ENCODE measurements around the gene ATF7.

ATF7 gene

DNA sequence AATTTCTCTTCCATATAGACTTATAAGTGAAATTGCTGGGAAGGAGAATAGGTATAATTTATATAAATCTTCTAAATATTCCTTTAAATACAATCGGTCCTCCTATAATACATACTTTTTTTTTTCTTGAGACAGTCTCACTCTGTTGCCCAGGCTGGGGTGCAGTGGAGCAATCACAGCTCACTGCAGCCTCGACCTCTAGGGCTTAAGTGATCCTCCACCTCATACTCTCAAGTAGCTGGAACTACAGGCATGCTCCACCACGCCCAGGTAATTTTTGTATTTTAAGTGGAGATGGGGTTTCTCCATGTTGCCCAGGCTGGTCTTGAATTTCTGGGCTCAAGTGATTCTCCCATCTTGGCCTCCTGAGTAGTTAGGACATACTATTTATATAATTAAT, 89.2 kb downstream of the ATF7 start (continued):
- TF ChIP-seq ZNF354C (tag by site-specific recombination; IDR thresholded peaks at IDR 0.05; ENCODE audit: borderline replicate concordance, low read depth) (no peak), ZNF639 (tag by site-specific recombination; IDR thresholded peaks at IDR 0.05) (no peak)
- TF ChIP-seq, protein P1, sequence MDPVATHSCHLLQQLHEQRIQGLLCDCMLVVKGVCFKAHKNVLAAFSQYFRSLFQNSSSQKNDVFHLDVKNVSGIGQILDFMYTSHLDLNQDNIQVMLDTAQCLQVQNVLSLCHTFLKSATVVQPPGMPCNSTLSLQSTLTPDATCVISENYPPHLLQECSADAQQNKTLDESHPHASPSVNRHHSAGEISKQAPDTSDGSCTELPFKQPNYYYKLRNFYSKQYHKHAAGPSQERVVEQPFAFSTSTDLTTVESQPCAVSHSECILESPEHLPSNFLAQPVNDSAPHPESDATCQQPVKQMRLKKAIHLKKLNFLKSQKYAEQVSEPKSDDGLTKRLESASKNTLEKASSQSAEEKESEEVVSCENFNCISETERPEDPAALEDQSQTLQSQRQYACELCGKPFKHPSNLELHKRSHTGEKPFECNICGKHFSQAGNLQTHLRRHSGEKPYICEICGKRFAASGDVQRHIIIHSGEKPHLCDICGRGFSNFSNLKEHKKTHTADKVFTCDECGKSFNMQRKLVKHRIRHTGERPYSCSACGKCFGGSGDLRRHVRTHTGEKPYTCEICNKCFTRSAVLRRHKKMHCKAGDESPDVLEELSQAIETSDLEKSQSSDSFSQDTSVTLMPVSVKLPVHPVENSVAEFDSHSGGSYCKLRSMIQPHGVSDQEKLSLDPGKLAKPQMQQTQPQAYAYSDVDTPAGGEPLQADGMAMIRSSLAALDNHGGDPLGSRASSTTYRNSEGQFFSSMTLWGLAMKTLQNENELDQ (tag by site-specific recombination; IDR thresholded peaks at IDR 0.05; ENCODE audit: low read depth), result no peak

DNA sequence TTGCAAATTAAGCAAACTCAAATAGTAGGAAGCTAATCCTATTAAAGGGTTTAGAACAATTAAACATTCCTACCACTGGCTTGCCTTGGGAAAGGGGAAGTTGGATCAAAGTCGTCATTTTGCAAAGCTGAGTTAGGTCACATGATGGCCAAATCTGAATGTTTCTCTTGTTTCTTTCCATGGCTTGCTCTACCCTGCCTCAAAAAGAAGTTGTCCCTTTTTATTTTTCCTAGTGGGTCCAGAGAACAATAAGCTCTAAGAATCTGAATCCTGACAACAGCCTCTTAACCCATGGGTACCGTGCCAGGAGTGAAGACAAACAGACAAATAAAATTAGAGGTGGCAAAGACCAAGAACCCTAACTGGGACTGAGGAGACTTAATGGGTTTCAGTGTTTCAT, 92.7 kb downstream of the ATF7 start:
- peaks cover 41 to 60% of the 10 kb centered on the region in 2 experiments for H3K36me3 ChIP-seq (ENCODE audit: control insufficient read depth in 2 of 2, insufficient read depth in 1 of 2, low read length in 2 of 2)
- H3K9me3 ChIP-seq (ENCODE audit: control insufficient read depth, insufficient read depth, low read depth, low read length), result no peaks in the 10 kb centered on the region
- ChIA-PET CTCF (interaction anchor here (1.0 to 1.4 kb wide), 4 partner anchors 10 to 213 kb away, joined by 3 to 7 read pairs (median 4); partner anchors contain the start of gene ATP5MC2), POLR2A (interaction anchor here (0.6 kb wide), 1 partner anchor 51 kb away, joined by 6 read pairs; no protein-coding TSS in a partner anchor)
- H3K4me3 ChIP-seq (ENCODE audit: low read depth, low read length), result no peak overlapping the region
- no peak overlapping the region for H3K27ac ChIP-seq (ENCODE audit: extremely low read depth, low read depth, low read length)
- TF ChIP-seq SP3 (tag by site-specific recombination; IDR thresholded peaks at IDR 0.05) (no peak), ZBTB17 (tag by site-specific recombination; IDR thresholded peaks at IDR 0.05) (no peak), ZNF404 (tag by site-specific recombination; IDR thresholded peaks at IDR 0.05) (no peak), ZNF202 (tag by site-specific recombination; IDR thresholded peaks at IDR 0.05; ENCODE audit: borderline replicate concordance) (no peak), ZNF514 (tag by site-specific recombination; IDR thresholded peaks at IDR 0.05) (no peak), ZXDB (tag by site-specific recombination; IDR thresholded peaks at IDR 0.05) (no peak), ZBTB8A (tag by site-specific recombination; IDR thresholded peaks at IDR 0.05) (no peak), ZNF785 (tag by site-specific recombination; IDR thresholded peaks at IDR 0.05) (no peak), ZNF639 (tag by site-specific recombination; IDR thresholded peaks at IDR 0.05) (no peak), YY2 (tag by site-specific recombination; IDR thresholded peaks at IDR 0.05) (no peak), ZNF76 (tag by site-specific recombination; IDR thresholded peaks at IDR 0.05; ENCODE audit: borderline replicate concordance, low read depth) (no peak), ZNF354C (tag by site-specific recombination; IDR thresholded peaks at IDR 0.05; ENCODE audit: borderline replicate concordance, low read depth) (no peak)
- TF ChIP-seq, protein P2, sequence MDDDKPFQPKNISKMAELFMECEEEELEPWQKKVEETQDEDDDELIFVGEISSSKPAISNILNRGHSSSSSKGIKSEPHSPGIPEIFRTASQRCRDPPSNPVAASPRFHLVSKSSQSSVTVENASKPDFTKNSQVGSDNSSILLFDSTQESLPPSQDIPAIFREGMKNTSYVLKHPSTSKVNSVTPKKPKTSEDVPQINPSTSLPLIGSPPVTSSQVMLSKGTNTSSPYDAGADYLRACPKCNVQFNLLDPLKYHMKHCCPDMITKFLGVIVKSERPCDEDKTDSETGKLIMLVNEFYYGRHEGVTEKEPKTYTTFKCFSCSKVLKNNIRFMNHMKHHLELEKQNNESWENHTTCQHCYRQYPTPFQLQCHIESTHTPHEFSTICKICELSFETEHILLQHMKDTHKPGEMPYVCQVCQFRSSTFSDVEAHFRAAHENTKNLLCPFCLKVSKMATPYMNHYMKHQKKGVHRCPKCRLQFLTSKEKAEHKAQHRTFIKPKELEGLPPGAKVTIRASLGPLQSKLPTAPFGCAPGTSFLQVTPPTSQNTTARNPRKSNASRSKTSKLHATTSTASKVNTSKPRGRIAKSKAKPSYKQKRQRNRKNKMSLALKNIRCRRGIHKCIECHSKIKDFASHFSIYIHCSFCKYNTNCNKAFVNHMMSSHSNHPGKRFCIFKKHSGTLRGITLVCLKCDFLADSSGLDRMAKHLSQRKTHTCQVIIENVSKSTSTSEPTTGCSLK (tag by site-specific recombination; IDR thresholded peaks at IDR 0.05), result no peak
- TF ChIP-seq, protein P3, sequence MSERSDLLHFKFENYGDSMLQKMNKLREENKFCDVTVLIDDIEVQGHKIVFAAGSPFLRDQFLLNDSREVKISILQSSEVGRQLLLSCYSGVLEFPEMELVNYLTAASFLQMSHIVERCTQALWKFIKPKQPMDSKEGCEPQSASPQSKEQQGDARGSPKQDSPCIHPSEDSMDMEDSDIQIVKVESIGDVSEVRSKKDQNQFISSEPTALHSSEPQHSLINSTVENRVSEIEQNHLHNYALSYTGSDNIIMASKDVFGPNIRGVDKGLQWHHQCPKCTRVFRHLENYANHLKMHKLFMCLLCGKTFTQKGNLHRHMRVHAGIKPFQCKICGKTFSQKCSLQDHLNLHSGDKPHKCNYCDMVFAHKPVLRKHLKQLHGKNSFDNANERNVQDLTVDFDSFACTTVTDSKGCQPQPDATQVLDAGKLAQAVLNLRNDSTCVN (tag by site-specific recombination; optimal IDR thresholded peaks at IDR 0.05), result no peak
- H3K4me1 ChIP-seq (ENCODE audit: control insufficient read depth, insufficient read depth, low read length), result no peaks in the 10 kb centered on the region

All from HEK293 (cell line).